ENCODE data around the gene TCF21. TPM values are rescaled to one million over a fixed set of nuclear protein-coding genes. Genes with fewer than 3 reads are reported as not detected.

The TCF21 gene
- total and polyA plus RNA-seq, 2 of the 13 experiments (the other 11 are each of a cell fraction or from before 2014, with no cell fraction given): not detected

GRCh38 chr6:133923938-133924593 lies 35.2 kb downstream of the TCF21 start (continued):
- no peak for TF ChIP-seq ZNF644 (CRISPR knock-in tag; IDR thresholded peaks at IDR 0.05; ENCODE audit: low read depth)
- TF ChIP-seq STAT6 (CRISPR knock-in tag; IDR thresholded peaks at IDR 0.05; ENCODE audit: borderline replicate concordance): no peak
- TF ChIP-seq ZNF841 (CRISPR knock-in tag; IDR thresholded peaks at IDR 0.05; ENCODE audit: borderline replicate concordance): no peak
- no peak for TF ChIP-seq ZNF446 (CRISPR knock-in tag; IDR thresholded peaks at IDR 0.05)
- TF ChIP-seq PPARG (CRISPR knock-in tag; conservative IDR thresholded peaks at IDR 0.05): 0 out of 2 replicates have a peak, but pooled peaks have one; percentile 19
- peak; percentile 68 for TF ChIP-seq JARID2 (CRISPR knock-in tag; IDR thresholded peaks at IDR 0.05; ENCODE audit: insufficient replicate concordance)
- TF ChIP-seq NFYC (CRISPR knock-in tag; IDR thresholded peaks at IDR 0.05): peak; percentile 28; the same call in 1 of the 2 replicates
- no peak for TF ChIP-seq HOXD1 (CRISPR knock-in tag; IDR thresholded peaks at IDR 0.05)
- no peak for TF ChIP-seq RBAK (CRISPR knock-in tag; IDR thresholded peaks at IDR 0.05)
- TF ChIP-seq DRAP1 (CRISPR knock-in tag; IDR thresholded peaks at IDR 0.05): peak; percentile 28; the same call in 1 of the 2 replicates
- no peak for TF ChIP-seq KDM2A (CRISPR knock-in tag; IDR thresholded peaks at IDR 0.05; ENCODE audit: borderline replicate concordance, low read depth)
